ENCODE data around the gene LRRC7.

Gene LRRC7

DNA sequence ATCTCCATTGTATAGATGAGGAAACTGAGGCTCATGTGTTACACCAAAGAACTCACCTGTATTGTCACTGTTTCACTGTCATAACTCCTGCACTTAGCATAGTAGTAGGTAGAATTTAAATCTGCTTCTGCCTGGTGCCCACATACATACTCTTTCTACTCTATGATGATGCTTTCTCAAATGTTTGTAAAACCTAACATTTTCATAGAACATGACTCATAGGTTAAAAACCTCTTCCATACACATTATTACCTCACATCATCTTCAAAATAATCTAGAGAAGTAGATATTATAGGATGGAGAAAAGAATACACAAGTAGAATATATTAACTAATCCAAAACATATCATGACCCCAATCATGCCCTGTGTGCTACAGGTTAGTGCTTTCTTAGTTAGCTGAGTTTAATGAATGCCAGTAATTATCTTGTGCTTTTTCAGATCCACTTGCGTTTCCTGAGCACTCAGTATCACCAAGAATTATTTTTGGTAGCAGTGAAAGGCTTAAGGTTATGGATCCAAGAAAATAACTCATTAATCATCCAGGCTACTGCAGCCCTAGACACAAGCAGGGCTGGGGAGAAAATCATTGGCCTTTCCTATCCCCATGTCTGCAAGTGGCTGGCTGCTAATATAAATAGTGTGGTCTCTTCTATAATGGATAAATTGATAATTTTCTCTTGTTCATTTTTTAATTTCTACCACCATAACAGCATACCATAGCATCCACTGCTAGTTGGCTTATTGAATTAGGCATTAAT, 480.8 kb downstream of the LRRC7 start:
- DNase-seq, result no peak

GRCh38 chr1:70051926-70052325, 484.2 kb downstream of the LRRC7 start:
- DNase-seq, result no peak

- no peak for DNase-seq
Measured at GRCh38 chr1:70057500-70057899, 489.8 kb downstream of the LRRC7 start.

DNA sequence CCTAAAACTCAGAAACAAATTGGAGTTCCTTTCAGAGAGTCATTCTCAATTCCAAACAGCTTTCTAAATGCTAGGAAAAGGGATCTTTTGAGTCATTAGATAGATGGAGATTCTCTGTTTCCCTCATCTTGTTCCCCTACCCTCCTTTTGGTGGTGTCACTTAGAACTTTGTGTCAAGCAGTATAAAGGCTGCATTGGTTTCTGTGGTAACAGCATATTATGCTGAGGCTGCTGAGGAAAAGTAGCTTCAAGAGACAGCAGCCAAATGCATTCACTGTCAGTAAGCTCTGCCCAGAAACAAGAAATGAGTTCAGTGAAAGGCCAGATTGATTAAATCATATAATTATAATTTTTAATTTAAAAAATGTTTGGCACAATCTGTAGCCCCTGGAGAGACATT, 493.5 kb downstream of the LRRC7 start:
- no peak for DNase-seq

DNA sequence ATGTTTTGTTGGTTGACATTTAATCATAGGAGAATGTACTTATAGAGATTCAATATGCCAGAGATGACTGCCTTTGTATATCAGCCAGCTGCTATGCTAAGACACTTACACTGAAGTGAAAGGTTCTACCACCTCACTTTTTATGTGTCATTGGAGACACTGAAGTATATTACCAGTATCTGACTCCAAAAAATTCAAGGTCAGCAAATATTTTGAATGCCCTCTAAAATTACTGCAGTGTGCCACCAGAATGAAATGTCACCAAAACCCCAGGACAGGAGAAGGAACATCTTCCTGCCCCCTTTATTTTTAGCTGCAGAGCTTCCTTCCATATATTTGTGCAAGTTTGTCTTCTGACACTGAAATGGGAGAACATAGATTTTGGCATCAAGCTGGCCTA, 496.1 kb downstream of the LRRC7 start:
- DNase-seq, result no peak

- no peak for DNase-seq
Measured at GRCh38 chr1:70066711-70067110, 499.0 kb downstream of the LRRC7 start.

DNA sequence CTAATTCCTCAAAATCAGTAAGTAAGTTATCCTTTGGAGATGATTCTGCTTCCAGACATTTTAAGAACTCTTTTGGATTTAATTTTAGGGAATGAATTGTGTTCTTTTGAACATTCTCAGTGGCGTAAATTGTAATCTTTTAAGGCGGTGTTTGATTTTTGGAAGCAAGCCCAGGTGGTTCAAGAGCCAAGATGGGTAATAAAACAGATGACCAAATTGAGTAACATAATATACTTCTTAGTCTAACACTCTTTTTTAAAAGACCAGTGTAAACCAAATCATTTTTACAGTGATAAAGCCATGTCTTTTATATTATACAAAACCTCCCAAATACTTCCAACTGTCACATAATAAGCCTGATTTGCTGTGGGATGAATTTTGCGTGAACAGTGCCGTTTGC, 503.9 kb downstream of the LRRC7 start:
- DNase-seq, result no peak

GRCh38 chr1:70072231-70072751, 504.6 kb downstream of the LRRC7 start:
- no peak for DNase-seq

- no peak for DNase-seq
Measured at GRCh38 chr1:70075761-70076160, 508.0 kb downstream of the LRRC7 start.

GRCh38 chr1:70077066-70077465, 509.3 kb downstream of the LRRC7 start:
- DNase-seq, result no peak

DNA sequence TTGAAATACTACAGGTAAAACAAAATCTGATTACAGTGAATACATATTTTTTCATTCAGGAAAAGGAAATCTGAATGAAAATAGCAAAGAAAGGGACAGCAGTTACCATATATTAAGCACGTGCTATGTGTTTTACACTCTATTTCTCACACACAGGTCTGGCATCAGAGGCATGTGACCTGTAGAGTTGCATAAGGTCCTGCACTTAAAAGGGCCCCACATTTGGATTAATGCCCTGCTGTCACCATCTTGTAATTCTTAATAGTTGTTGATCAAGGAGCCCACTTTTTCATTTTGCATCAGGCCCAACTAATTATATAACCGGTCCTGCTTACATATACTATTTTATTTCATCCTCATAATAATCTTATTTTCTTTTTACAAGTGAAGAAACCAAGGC, 511.8 kb downstream of the LRRC7 start:
- DNase-seq, result no peak

GRCh38 chr1:70083519-70083918, 515.8 kb downstream of the LRRC7 start:
- DNase-seq, result peak; percentile 21

DNA sequence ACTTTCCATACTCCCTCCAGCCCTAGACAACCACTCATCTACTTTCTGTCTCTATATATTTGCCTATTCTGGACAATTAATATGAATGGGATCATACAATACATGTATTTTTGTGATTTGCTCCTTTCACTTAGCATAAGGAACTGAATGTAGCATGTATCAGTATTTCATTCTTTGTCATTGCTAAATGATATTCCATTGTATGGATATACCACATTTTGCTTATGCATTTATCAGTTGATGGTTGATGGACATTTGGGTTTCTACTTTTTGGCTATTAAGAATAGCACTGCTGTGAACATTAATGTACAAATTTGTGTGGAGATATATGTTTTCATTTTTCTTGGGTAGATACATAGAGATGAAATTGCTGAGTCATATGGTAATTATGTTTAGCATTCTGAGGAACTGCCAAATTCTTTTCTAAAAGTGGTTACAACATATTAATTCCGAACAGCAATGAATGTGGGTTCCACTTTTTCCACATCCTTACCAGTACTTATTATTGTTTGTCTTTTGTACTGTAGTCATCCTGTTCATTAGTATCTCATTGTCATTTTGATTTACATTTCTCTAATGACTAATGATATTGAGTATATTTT, 516.7 kb downstream of the LRRC7 start:
- DNase-seq, result no peak

DNA sequence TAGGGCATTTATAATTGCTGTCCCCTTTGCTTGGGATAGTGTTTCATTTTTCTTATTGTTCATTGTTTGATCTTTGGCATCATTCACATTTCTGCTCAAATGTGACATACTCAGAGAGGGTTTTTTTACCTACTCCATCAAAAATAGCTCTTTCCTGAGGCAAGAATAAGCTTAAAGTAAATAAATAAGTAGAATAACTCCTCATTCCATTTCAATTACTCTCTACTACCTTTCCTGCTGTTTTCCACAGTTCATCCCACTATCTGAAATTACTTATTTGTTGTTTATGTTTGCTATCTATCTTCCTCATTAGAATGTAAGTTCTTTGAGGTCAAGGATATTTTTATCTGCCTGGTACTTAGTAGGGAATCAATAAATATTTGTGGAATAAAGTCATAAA, 517.8 kb downstream of the LRRC7 start:
- DNase-seq, result no peak

- no peak for DNase-seq
Measured at GRCh38 chr1:70086897-70087296, 519.2 kb downstream of the LRRC7 start.

DNA sequence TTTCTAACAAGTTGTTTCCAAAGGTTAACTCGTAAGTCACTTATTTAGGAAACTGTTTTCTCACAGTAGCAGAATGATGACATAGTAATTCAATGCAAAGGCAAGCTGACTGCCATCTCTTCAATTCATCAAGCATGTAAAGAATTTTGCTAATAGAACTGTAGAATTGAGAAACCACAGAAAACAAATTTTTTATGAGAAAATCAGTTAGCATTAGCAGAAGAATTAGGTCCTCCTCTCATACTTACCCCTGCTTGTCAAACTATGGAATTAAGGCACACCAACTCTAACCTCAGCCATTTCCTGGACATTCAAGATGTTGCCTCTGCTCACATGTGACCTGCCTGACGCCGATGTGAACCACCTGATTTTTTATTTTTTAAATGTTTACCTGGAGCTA, 522.4 kb downstream of the LRRC7 start:
- no peak for DNase-seq

- no peak for DNase-seq
Measured at GRCh38 chr1:70090875-70091274, 523.2 kb downstream of the LRRC7 start.

DNA sequence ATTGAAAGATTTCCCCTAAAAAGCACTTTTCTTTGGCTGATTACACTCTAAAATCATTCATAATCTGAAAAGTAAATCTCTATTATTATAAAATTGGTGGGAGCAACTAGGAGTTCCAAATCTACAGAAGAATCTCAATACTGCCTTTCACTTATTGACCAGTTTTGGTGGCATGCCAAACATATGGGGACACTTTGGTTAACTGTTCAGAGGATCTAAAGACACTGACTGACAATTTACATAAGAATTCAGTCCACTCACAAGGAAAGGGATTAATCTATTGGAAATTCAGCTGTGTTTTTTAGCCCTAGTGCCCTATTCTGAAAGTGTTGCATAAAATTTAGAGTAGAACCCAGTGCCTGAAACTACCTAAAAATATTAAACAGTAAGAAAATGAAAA, 524.1 kb downstream of the LRRC7 start:
- no peak for DNase-seq

DNA sequence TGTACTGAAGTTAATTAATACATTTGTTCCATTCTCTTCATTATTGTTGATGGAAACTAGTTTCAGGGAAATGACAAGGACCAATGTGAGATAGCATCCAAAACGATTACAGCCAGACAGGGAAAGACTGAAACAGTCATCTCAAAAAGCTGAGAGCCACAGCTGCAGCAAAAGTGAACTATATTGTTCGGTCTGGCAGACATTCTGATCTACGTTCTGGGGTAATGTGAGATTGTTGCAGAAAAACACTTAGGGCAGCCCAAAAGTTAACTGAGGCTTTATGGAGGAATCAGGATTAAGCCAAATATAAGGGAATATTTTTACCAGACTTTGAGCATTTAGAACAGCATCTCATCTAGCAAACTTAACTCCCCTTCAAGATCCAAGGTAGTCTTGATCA, 524.8 kb downstream of the LRRC7 start:
- DNase-seq, result no peak

DNA sequence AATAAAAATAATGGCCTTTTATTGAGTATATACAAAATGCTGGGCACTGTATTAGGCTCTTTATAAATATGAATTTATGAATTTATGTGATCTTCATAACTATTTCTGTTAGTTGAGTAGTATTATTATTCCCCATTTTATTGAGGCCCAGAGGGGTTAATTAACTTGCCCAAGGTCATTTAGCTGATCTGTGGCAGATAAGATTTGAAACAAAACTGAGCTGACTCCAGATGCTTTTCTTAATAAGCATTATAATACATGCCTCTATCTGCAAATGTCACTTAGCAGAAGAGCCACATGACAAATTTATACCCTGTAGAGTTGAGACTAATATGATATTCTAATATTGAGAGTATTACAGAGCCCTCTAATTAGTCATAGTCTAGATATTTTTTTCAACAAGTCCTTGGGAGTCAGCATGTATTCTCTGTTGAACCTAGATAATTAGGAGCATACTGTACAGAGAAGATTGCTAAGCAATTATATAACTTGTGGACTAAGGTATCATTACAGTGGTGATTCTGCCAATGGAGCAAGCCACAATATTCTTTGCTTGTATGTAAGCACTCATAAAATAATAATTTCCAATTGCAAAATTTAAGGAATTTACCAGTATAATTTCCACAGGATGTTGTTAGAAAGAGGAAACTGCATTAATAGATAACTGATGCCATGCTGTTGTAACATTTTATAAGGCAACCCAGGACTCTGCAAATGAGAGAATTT, 525.7 kb downstream of the LRRC7 start:
- no peak for DNase-seq

GRCh38 chr1:70101231-70101630, 533.5 kb downstream of the LRRC7 start:
- DNase-seq, result no peak

GRCh38 chr1:70101774-70102173, 534.1 kb downstream of the LRRC7 start:
- DNase-seq, result no peak

- no peak for DNase-seq
Measured at GRCh38 chr1:70103770-70104169, 536.0 kb downstream of the LRRC7 start.

GRCh38 chr1:70109241-70109640, 541.5 kb downstream of the LRRC7 start:
- DNase-seq, result no peak

Measured in GDM1 (cell line).